Astrocyte (in vitro differentiated cells and primary cell): ENCODE data around the gene NUP62. TPM values are rescaled to one million over a fixed set of nuclear protein-coding genes. Genes with fewer than 3 reads are reported as not detected.

Experiments
- DNase-seq: peaks from one replicate; pipeline ENCODE4 v3.0.0-alpha.2; 2010; ENCODE audit warnings: low read depth
- FAIRE-seq: peaks from 2 replicates; lab custom pipeline; 2011; peaks lifted over from hg19 to GRCh38; lab: Jason Lieb, UNC
- H2AFZ ChIP-seq: 2 replicates; pipeline ENCODE4 v1.6.0; 2012; ENCODE audit warnings: low read depth, low read length, inconsistent platforms
- H3K27ac ChIP-seq: 2 replicates; pipeline ENCODE4 v1.5.1; 2011; ENCODE audit warnings: low read depth, low read length, inconsistent platforms
- H3K27me3 ChIP-seq: 2 replicates; pipeline ENCODE4 v1.6.0; 2011; ENCODE audit warnings: low read length, inconsistent platforms; ENCODE audit not compliant: insufficient read depth
- H3K36me3 ChIP-seq: 2 replicates; pipeline ENCODE4 v1.5.1; 2011; ENCODE audit warnings: low read length, inconsistent platforms; ENCODE audit not compliant: insufficient read depth
- H3K4me1 ChIP-seq: 2 replicates; pipeline ENCODE4 v1.5.1; 2011; ENCODE audit warnings: low read length, inconsistent platforms; ENCODE audit not compliant: insufficient read depth
- H3K4me2 ChIP-seq: 2 replicates; pipeline ENCODE4 v1.6.0; 2012; ENCODE audit warnings: low read length, inconsistent platforms
- H3K4me3 ChIP-seq: 2 replicates; pipeline ENCODE4 v1.5.1; 2011; ENCODE audit warnings: low read depth, mild to moderate bottlenecking, low read length, inconsistent platforms; ENCODE audit not compliant: insufficient read depth
- H3K79me2 ChIP-seq: 2 replicates; pipeline ENCODE4 v1.6.0; 2012; ENCODE audit warnings: mild to moderate bottlenecking, low read length, inconsistent platforms; ENCODE audit not compliant: insufficient read depth
- H3K9ac ChIP-seq: 2 replicates; pipeline ENCODE4 v1.6.0; 2012; ENCODE audit warnings: mild to moderate bottlenecking, low read length, inconsistent platforms
- H3K9me3 ChIP-seq: 2 replicates; pipeline ENCODE4 v1.5.1; 2012; ENCODE audit warnings: low read depth, mild to moderate bottlenecking, low read length, inconsistent platforms; ENCODE audit not compliant: insufficient read depth
- H4K20me1 ChIP-seq: 2 replicates; pipeline ENCODE4 v1.6.0; 2012; ENCODE audit warnings: low read length, inconsistent platforms; ENCODE audit not compliant: insufficient read depth
- H3K27ac Mint-ChIP-seq: one replicate; pipeline ENCODE4 v1.8.0; 2021; ENCODE audit warnings: mild to moderate bottlenecking, mixed read lengths; ENCODE audit not compliant: unreplicated experiment
- H3K27me3 Mint-ChIP-seq: one replicate; pipeline ENCODE4 v1.8.0; 2021; ENCODE audit warnings: low read depth, mixed read lengths; ENCODE audit not compliant: unreplicated experiment
- H3K36me3 Mint-ChIP-seq: one replicate; pipeline ENCODE4 v1.8.0; 2021; ENCODE audit warnings: low read depth, mixed read lengths; ENCODE audit not compliant: unreplicated experiment
- H3K4me1 Mint-ChIP-seq: one replicate; pipeline ENCODE4 v1.8.0; 2021; ENCODE audit warnings: low read depth, mixed read lengths; ENCODE audit not compliant: unreplicated experiment
- H3K4me3 Mint-ChIP-seq: one replicate; pipeline ENCODE4 v1.8.0; 2021; ENCODE audit warnings: mild to moderate bottlenecking, moderate library complexity, mixed read lengths; ENCODE audit not compliant: unreplicated experiment
- H3K9me3 Mint-ChIP-seq: one replicate; pipeline ENCODE4 v1.8.0; 2021; ENCODE audit warnings: mild to moderate bottlenecking, mixed read lengths; ENCODE audit not compliant: unreplicated experiment
- CTCF ChIP-seq: IDR thresholded peaks from 2 replicates; pipeline ENCODE4 v1.5.1; 2011; ENCODE audit warnings: low read depth, mild to moderate bottlenecking, inconsistent platforms, low read length, moderate library complexity; ENCODE audit not compliant: insufficient read depth
- EZH2 ChIP-seq: IDR thresholded peaks from 2 replicates; pipeline ENCODE4 v1.6.1; 2012; ENCODE audit warnings: mild to moderate bottlenecking, low read length, inconsistent platforms; ENCODE audit not compliant: insufficient read depth
- total RNA-seq: library from RNA; stranded (reverse); gene quantifications from 2 replicates; pipeline ENCODE4 v1.2.1, GENCODE V29; 2021

The NUP62 gene
- total RNA-seq, 1 donor from 2014 or later = 49.5 TPM

- H3K4me2 ChIP-seq = no peak overlapping the region
- FAIRE-seq (no peak), DNase-seq (no peak)
- no peak for TF ChIP-seq CTCF
- TF ChIP-seq EZH2 = no peak
- H2AFZ ChIP-seq = no peak overlapping the region
- H3K79me2 ChIP-seq = no peaks in the 10 kb centered on the region
- H3K9me3 Mint-ChIP-seq = peaks cover 9% of the 10 kb centered on the region
- no peak overlapping the region for H3K4me3 ChIP-seq
- peaks cover 14% of the 10 kb centered on the region for H3K27me3 Mint-ChIP-seq
- H3K36me3 ChIP-seq = no peaks in the 10 kb centered on the region
- no peak overlapping the region for H3K4me3 Mint-ChIP-seq
- H3K9me3 ChIP-seq = no peaks in the 10 kb centered on the region
- H3K9ac ChIP-seq = no peak overlapping the region
- H4K20me1 ChIP-seq = no peaks in the 10 kb centered on the region
- H3K36me3 Mint-ChIP-seq = no peaks in the 10 kb centered on the region
- H3K4me1 ChIP-seq = no peaks in the 10 kb centered on the region
- no peaks in the 10 kb centered on the region for H3K4me1 Mint-ChIP-seq
- no peak overlapping the region for H3K27ac ChIP-seq
- H3K27ac Mint-ChIP-seq = no peak overlapping the region
- peaks cover 3% of the 10 kb centered on the region for H3K27me3 ChIP-seq
Observed at GRCh38 chr19:49953416-49953815, 24.1 kb upstream of the NUP62 start.

- H3K27ac ChIP-seq = no peak overlapping the region
- H3K4me1 ChIP-seq = no peaks in the 10 kb centered on the region
- Mint-ChIP-seq H3K9me3 (peaks cover 9% of the 10 kb centered on the region), H3K4me1 (no peaks in the 10 kb centered on the region), H3K4me3 (no peak overlapping the region), H3K27me3 (peaks cover 14% of the 10 kb centered on the region), H3K36me3 (no peaks in the 10 kb centered on the region), H3K27ac (no peak overlapping the region)
- H3K4me2 ChIP-seq = no peak overlapping the region
- H3K36me3 ChIP-seq = no peaks in the 10 kb centered on the region
- H3K4me3 ChIP-seq = no peak overlapping the region
- no peaks in the 10 kb centered on the region for H3K79me2 ChIP-seq
- no peaks in the 10 kb centered on the region for H3K9me3 ChIP-seq
- peaks cover 3% of the 10 kb centered on the region for H3K27me3 ChIP-seq
- no peaks in the 10 kb centered on the region for H4K20me1 ChIP-seq
- no peak overlapping the region for H2AFZ ChIP-seq
- DNase-seq (no peak), FAIRE-seq (no peak)
- H3K9ac ChIP-seq = no peak overlapping the region
- no peak for TF ChIP-seq EZH2
- no peak for TF ChIP-seq CTCF
Observed at GRCh38 chr19:49952906-49953305, 23.6 kb upstream of the NUP62 start.

- peaks cover 9% of the 10 kb centered on the region for H3K9me3 Mint-ChIP-seq
- no peak overlapping the region for H3K4me2 ChIP-seq
- no peaks in the 10 kb centered on the region for H4K20me1 ChIP-seq
- H3K27ac ChIP-seq = no peak overlapping the region
- H3K36me3 Mint-ChIP-seq = no peaks in the 10 kb centered on the region
- no peaks in the 10 kb centered on the region for H3K79me2 ChIP-seq
- H3K4me1 Mint-ChIP-seq = no peaks in the 10 kb centered on the region
- no peak for DNase-seq
- no peaks in the 10 kb centered on the region for H3K4me1 ChIP-seq
- no peaks in the 10 kb centered on the region for H3K36me3 ChIP-seq
- H3K9me3 ChIP-seq = no peaks in the 10 kb centered on the region
- no peak overlapping the region for H3K27ac Mint-ChIP-seq
- peaks cover 14% of the 10 kb centered on the region for H3K27me3 Mint-ChIP-seq
- no peak overlapping the region for H3K4me3 ChIP-seq
- H3K4me3 Mint-ChIP-seq = no peak overlapping the region
- H3K27me3 ChIP-seq = peaks cover 3% of the 10 kb centered on the region
- no peak overlapping the region for H2AFZ ChIP-seq
- no peak overlapping the region for H3K9ac ChIP-seq
- TF ChIP-seq EZH2 (no peak), CTCF (no peak)
- no peak for FAIRE-seq
Observed at GRCh38 chr19:49952479-49952836, 23.2 kb upstream of the NUP62 start.
